GM04503 (cell line): ENCODE results near the gene TMCC3.

ENCODE experiments used
- DNase-seq: peaks from one replicate; pipeline ENCODE4 v3.0.0-alpha.2; 2012; ENCODE audit warnings: low read depth

The TMCC3 gene

GRCh38 chr12:94673496-94673895 is 23.1 kb upstream of the TMCC3 start:
- no peak for DNase-seq

- DNase-seq = no peak
These were observed 21.6 kb upstream of the TMCC3 start for GRCh38 chr12:94671917-94672316.

- DNase-seq = no peak
These were observed 20.5 kb upstream of the TMCC3 start for GRCh38 chr12:94670898-94671297.

GRCh38 chr12:94670075-94670474 is 19.7 kb upstream of the TMCC3 start:
- DNase-seq = no peak

GRCh38 chr12:94667031-94667540 is 16.7 kb upstream of the TMCC3 start:
- no peak for DNase-seq

- DNase-seq = no peak
These were observed 15.8 kb upstream of the TMCC3 start for GRCh38 chr12:94666158-94666557.

GRCh38 chr12:94663702-94664101 is 13.3 kb upstream of the TMCC3 start:
- DNase-seq = no peak

GRCh38 chr12:94663071-94663470 is 12.7 kb upstream of the TMCC3 start:
- no peak for DNase-seq

- no peak for DNase-seq
These were observed 10.1 kb upstream of the TMCC3 start for GRCh38 chr12:94660436-94660835.

- no peak for DNase-seq
These were observed 9.1 kb upstream of the TMCC3 start for GRCh38 chr12:94659346-94659930.

- no peak for DNase-seq
These were observed 8.6 kb upstream of the TMCC3 start for GRCh38 chr12:94658931-94659330.

- no peak for DNase-seq
These were observed 6.2 kb upstream of the TMCC3 start for GRCh38 chr12:94656556-94656955.

GRCh38 chr12:94649349-94650142 is 811 bp downstream of the TMCC3 start:
- DNase-seq = no peak

GRCh38 chr12:94648578-94648977 is 1.8 kb downstream of the TMCC3 start:
- no peak for DNase-seq

- DNase-seq = no peak
These were observed 6.0 kb downstream of the TMCC3 start for GRCh38 chr12:94644141-94644979.

GRCh38 chr12:94643606-94644005 is 6.8 kb downstream of the TMCC3 start:
- DNase-seq = no peak

- DNase-seq = no peak
These were observed 9.1 kb downstream of the TMCC3 start for GRCh38 chr12:94641283-94641682.

- DNase-seq = no peak
These were observed 10.0 kb downstream of the TMCC3 start for GRCh38 chr12:94640134-94640928.

- DNase-seq = no peak
These were observed 11.8 kb downstream of the TMCC3 start for GRCh38 chr12:94638521-94638920.

- DNase-seq = no peak
These were observed 12.8 kb downstream of the TMCC3 start for GRCh38 chr12:94637390-94638113.

- no peak for DNase-seq
These were observed 13.8 kb downstream of the TMCC3 start for GRCh38 chr12:94636462-94637085.
